ENCODE measurements around the gene DNAH12.

DNA sequence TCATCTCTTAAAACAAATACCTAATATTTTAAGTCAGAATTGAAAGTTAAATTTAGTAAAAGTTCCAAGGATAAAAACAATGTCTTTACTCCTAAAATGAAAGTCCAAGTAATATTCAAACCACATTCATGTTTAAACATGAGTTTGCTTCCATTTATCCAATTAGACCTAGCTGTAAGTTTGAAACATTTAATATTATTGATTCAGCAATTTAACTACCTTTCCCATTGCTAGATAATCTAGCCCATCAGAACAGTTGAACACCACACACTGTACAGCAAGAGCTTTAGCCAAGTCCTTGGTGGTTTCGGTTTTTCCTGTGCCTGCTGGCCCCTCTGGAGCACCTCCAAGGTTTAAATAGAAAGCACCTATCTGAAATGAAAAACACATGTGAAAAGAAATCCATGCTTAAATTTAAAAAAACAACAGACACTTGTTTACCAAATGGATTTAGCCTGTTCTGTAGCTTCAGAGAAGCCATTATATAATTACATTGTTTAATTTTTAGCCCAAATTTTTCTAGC is 97.8 kb downstream of the DNAH12 start:
- no peak for TF ChIP-seq EZH2phosphoT487 (IDR thresholded peaks at IDR 0.05; ENCODE audit: borderline replicate concordance)
- TF ChIP-seq, protein P1, sequence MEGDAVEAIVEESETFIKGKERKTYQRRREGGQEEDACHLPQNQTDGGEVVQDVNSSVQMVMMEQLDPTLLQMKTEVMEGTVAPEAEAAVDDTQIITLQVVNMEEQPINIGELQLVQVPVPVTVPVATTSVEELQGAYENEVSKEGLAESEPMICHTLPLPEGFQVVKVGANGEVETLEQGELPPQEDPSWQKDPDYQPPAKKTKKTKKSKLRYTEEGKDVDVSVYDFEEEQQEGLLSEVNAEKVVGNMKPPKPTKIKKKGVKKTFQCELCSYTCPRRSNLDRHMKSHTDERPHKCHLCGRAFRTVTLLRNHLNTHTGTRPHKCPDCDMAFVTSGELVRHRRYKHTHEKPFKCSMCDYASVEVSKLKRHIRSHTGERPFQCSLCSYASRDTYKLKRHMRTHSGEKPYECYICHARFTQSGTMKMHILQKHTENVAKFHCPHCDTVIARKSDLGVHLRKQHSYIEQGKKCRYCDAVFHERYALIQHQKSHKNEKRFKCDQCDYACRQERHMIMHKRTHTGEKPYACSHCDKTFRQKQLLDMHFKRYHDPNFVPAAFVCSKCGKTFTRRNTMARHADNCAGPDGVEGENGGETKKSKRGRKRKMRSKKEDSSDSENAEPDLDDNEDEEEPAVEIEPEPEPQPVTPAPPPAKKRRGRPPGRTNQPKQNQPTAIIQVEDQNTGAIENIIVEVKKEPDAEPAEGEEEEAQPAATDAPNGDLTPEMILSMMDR (conservative IDR thresholded peaks at IDR 0.05; ENCODE audit: low read length): no peak
